ENCODE data around the gene PEX10.
"Not testable (repeated sequence)": the region's sequence is repeated elsewhere in the genome, so short reads cannot be mapped to it uniquely, and the experiment has no call there.

The PEX10 gene

GRCh38 chr1:2412395-2412772, at the start of gene PEX10:
TSS of gene PEX10 (minus strand) at chr1:2412564. CDS start at chr1:2412502, 62 bp downstream.
- DNase-seq: peak; percentile 88

- no peak for DNase-seq
Observed at GRCh38 chr1:2460996-2461751, 48.8 kb upstream of the PEX10 start.

GRCh38 chr1:2460203-2460602, 47.8 kb upstream of the PEX10 start:
- DNase-seq: no peak

GRCh38 chr1:2459757-2460156, 47.4 kb upstream of the PEX10 start:
- no peak for DNase-seq

- DNase-seq: not testable (repeated sequence)
Observed at GRCh38 chr1:2459102-2459753, 46.9 kb upstream of the PEX10 start.

- DNase-seq: no peak
Observed at GRCh38 chr1:2458687-2459086, 46.3 kb upstream of the PEX10 start.

- DNase-seq: no peak
Observed at GRCh38 chr1:2457444-2457843, 45.1 kb upstream of the PEX10 start.

- DNase-seq: no peak
Observed at GRCh38 chr1:2455757-2456156, 43.4 kb upstream of the PEX10 start.

- DNase-seq: no peak
Observed at GRCh38 chr1:2454227-2454626, 41.9 kb upstream of the PEX10 start.

GRCh38 chr1:2452932-2453315, 40.6 kb upstream of the PEX10 start:
- no peak for DNase-seq

- no peak for DNase-seq
Observed at GRCh38 chr1:2452201-2452931, 40.0 kb upstream of the PEX10 start.

- no peak for DNase-seq
Observed at GRCh38 chr1:2451741-2452140, 39.4 kb upstream of the PEX10 start.

GRCh38 chr1:2449636-2450454, 37.5 kb upstream of the PEX10 start:
- no peak for DNase-seq

- no peak for DNase-seq
Observed at GRCh38 chr1:2448098-2448445, 35.7 kb upstream of the PEX10 start.

GRCh38 chr1:2447276-2448097, 35.1 kb upstream of the PEX10 start:
- no peak for DNase-seq

GRCh38 chr1:2446861-2447260, 34.5 kb upstream of the PEX10 start:
- no peak for DNase-seq

GRCh38 chr1:2446394-2446793, 34.0 kb upstream of the PEX10 start:
- no peak for DNase-seq

- DNase-seq: no peak
Observed at GRCh38 chr1:2445823-2446215, 33.5 kb upstream of the PEX10 start.

- DNase-seq: no peak
Observed at GRCh38 chr1:2445162-2445822, 32.9 kb upstream of the PEX10 start.

- DNase-seq: no peak
Observed at GRCh38 chr1:2444138-2444591, 31.8 kb upstream of the PEX10 start.

GRCh38 chr1:2443277-2444137, 31.1 kb upstream of the PEX10 start:
- DNase-seq: no peak
